Measurements from ENCODE around the gene FARP1. TPM values are rescaled to one million over a fixed set of nuclear protein-coding genes. Genes with fewer than 3 reads are reported as not detected.

The FARP1 gene
- total RNA-seq, 1 donor from 2014 or later: 71.3 TPM

- intact Hi-C loops (cut with DNase I): no loop called here
- DNase-seq (ENCODE audit: low spot score): no peak
These were observed 148.8 kb downstream of the FARP1 start for GRCh38 chr13:98291658-98292057.

GRCh38 chr13:98293103-98293502 lies 150.2 kb downstream of the FARP1 start:
- DNase-seq (ENCODE audit: low spot score): no peak
- intact Hi-C loops (cut with DNase I): no loop called here

DNA sequence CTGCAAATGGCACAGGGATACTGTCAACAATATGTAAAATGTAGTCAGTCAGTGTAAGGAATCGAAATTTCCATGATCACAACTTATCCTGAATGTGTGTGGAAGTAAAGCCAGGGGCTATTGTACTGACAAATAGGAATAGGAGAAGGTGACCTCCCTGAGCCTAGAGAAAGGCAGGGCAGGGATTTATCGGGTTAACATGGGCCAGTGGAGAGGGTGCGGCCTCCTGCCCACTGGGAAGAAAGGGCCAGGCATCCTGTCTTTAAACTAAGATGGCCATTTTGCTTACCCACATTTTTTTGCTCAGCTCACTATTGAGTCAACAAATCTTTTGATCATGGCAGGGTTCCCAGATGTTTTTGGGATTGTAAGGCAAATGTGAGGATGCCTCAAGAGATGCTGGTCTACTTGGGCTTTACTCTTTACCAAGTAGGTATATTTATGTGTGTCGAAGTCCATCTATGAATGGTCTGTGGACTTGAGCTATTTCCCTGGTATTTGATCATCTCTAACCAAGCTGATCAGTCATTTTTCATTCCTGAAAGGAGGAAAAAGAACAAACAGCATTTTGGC lies 150.8 kb downstream of the FARP1 start:
- DNase-seq (ENCODE audit: low spot score): no peak
- intact Hi-C loops (cut with DNase I): no loop called here

GRCh38 chr13:98295371-98295770 lies 152.5 kb downstream of the FARP1 start:
- DNase-seq (ENCODE audit: low spot score): no peak
- intact Hi-C loops (cut with DNase I): no loop called here

- no peak for DNase-seq (ENCODE audit: low spot score)
- intact Hi-C loops (cut with DNase I): no loop called here
These were observed 154.2 kb downstream of the FARP1 start for GRCh38 chr13:98297051-98297450.

- intact Hi-C loops (cut with DNase I): no loop called here
- no peak for DNase-seq (ENCODE audit: low spot score)
These were observed 154.9 kb downstream of the FARP1 start for GRCh38 chr13:98297745-98298144.

GRCh38 chr13:98298599-98298998 lies 155.7 kb downstream of the FARP1 start:
- intact Hi-C loops (cut with DNase I): no loop called here
- no peak for DNase-seq (ENCODE audit: low spot score)

DNA sequence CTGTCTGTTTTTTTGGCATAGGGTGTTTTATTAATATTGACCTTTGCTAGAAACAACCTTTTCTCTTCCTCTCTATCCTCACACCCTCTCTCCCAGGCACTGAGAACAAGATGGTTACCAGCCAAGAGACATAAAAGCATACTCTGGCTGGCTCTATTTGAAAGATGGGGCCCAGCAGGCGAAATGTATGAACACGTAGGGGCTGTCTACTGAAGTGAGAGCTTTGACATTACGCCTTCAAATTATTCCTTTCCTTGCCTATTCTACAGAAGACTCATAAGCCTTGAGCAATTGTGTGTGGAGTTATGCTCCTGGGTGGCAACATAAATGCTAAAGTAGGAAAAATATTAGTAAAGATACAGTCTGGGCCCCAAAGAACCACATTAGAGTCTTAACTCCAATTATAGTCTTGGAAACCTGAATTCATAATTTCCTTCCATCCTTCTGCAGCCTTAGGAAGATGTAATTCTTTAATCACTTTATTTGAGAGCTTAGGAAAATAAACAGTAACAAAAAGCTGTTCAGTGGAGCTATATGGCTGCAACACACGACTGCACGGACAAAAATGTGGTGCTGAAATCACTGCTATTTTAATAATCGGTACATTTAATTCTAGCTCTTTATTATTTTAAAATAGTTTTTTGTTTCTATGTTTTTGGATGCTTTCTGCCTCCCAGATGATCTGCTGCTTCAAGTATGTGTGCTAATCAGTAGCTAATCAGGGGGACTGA lies 156.5 kb downstream of the FARP1 start:
- DNase-seq (ENCODE audit: low spot score): no peak
- intact Hi-C loops (cut with DNase I): no loop called here

GRCh38 chr13:98299966-98300350 lies 157.1 kb downstream of the FARP1 start:
- intact Hi-C loops (cut with DNase I): no loop called here
- no peak for DNase-seq (ENCODE audit: low spot score)

GRCh38 chr13:98300956-98301641 lies 158.2 kb downstream of the FARP1 start:
- DNase-seq (ENCODE audit: low spot score): no peak
- intact Hi-C loops (cut with DNase I): no loop called here

GRCh38 chr13:98301721-98302120 lies 158.8 kb downstream of the FARP1 start:
- intact Hi-C loops (cut with DNase I): no loop called here
- no peak for DNase-seq (ENCODE audit: low spot score)

- DNase-seq (ENCODE audit: low spot score): no peak
- intact Hi-C loops (cut with DNase I): no loop called here
These were observed 161.0 kb downstream of the FARP1 start for GRCh38 chr13:98303858-98304257.

GRCh38 chr13:98305670-98306069 lies 162.8 kb downstream of the FARP1 start:
- intact Hi-C loops (cut with DNase I): no loop called here
- DNase-seq (ENCODE audit: low spot score): no peak

- intact Hi-C loops (cut with DNase I): no loop called here
- DNase-seq (ENCODE audit: low spot score): no peak
These were observed 164.7 kb downstream of the FARP1 start for GRCh38 chr13:98307463-98308085.

DNA sequence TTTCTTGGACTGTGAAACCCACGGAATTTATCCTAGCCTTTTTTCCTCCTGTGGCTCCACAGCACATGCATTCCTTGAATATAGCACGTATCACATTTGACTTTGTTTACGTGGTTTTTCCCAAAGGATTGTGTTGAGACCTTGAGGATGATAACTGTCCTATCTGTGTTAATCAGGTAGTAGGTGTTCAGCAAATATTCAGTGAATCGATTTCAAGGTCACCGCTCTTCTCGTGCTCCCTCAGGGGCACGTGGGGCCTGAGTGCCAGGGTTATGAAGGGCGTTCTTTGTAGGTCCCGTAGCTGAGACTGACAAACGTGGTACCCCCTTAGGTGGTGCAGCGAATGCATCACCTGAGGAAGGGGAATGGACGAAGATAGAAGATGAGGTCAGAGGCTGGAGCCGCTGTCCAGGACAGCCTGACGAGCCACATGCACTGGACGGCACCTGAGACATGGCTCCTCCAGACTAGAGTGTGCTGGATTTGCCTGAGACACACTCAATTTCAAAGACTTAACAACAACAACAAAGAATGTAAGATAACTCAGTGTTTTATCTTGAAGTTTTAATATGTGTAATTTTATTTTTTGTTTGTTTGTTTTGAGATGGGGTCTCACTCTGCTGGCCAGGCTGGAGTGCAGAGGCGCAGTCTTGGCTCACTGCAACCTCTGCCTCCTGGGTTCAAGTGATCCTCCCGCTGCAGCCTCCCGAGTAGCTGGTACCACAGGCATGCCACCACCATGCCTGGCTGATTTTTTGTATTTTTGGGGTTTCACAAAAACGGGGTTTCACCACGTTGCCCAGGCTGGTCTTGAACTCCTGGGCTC lies 165.4 kb downstream of the FARP1 start:
- intact Hi-C loops (cut with DNase I): no loop called here
- no peak for DNase-seq (ENCODE audit: low spot score)

DNA sequence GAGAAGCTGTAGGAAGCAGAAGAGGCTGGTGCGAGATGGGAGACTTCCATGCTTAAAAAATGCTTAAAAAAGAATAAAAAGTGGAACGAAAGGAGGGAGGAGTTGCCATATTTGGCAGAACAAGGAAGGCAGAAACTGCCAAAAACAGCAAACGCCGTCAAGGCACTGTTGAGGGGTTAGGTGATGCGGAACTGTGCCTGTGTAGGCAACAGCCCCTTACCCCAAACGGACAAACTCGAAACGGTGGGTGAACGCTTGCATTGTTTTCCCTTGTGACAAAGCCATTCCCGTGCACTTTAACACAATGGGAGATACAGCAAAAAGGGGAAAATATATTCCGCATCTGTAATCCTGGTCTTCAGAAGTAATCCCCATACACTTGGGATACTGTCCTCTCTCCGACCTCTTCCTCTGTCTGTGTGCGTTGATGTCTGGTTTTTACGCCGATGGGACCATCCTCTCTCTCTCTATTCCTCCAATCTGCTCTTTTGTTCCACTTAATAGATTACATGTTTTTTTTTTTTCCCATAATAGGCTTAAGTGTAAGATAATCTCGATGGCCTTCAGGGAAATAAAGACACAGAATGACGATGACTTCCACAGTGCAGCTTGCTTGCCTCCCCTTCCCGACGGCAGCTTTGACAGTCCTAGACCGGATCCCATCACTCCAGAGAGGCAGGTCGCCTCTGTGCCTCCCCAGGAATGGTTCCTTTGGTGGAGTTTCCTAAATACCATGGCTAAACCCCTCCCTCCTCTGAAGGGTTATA lies 166.9 kb downstream of the FARP1 start:
- intact Hi-C loops (cut with DNase I): no loop called here
- DNase-seq (ENCODE audit: low spot score): no peak

DNA sequence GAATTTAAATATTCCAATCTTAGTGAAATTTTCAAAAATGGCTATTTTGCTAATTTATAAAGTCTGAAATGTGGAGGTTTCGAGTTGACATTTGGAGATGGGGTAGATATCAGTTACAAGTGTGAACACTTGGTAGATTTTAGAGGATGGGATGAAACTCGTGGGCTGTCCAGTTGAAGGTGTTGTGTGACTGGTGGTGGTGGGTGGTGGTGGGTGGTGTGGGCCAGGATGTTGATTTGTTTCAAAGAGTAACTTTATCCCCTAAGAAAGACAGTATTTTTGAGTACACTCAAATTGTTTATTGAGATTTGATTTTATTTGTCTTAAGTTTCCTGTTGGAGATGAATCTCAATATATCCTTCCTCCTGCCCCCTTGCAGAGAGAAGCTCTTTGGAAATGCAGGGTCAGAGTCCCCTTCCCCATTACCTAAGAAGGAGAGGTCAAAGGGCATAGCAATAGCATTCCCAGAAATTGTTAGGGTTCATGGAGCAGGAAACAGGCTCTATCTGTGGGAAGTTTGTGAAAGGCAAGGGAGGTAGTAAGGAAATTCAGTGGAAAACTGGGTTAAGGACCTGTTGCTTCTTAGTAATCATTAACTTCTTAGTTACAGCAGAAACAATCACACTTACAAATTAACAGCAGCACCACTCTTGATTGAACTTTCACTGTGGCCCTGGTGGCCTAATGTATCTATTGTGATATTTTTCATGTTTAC lies 167.7 kb downstream of the FARP1 start:
- intact Hi-C loops (cut with DNase I): no loop called here
- no peak for DNase-seq (ENCODE audit: low spot score)

DNA sequence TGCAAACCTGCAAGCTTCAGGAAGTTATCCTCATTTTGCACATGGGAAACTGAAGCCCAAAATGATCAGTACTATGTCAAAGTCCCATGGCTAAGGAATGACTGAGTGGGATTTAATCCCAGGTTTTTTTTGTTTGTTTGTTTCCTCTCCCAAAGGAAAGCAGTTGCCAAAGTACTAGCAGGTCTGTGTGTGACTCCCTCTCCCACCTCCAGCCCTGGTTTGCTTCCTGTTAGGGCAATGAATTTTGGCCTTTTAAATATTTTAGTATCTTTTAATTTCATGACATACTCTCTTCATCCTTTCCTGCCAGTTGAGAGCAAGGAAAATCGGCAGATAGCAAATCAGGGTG lies 168.3 kb downstream of the FARP1 start:
- no peak for DNase-seq (ENCODE audit: low spot score)
- intact Hi-C loops (cut with DNase I): no loop called here

- no peak for DNase-seq (ENCODE audit: low spot score)
- intact Hi-C loops (cut with DNase I): no loop called here
These were observed 169.7 kb downstream of the FARP1 start for GRCh38 chr13:98312606-98313005.
